BE2C (cell line): ENCODE results near the gene HPCAL1.

Experiments used
- DNase-seq: peaks from one replicate; pipeline ENCODE4 v3.0.0-alpha.2; 2020
- H3K27me3 ChIP-seq: fragments of 250-450 bp; sonication (Bioruptor Pico); 2 replicates; pipeline ENCODE4 v1.5.1; 2020; ENCODE audit warnings: mild to moderate bottlenecking
- H3K36me3 ChIP-seq: fragments of 250-450 bp; sonication (Bioruptor Pico); 2 replicates; pipeline ENCODE4 v1.5.1; 2020; ENCODE audit warnings: mild to moderate bottlenecking
- H3K4me1 ChIP-seq: fragments of 250-450 bp; sonication (Bioruptor Pico); 2 replicates; pipeline ENCODE4 v1.5.1; 2020
- H3K4me3 ChIP-seq: 2 replicates; pipeline ENCODE4 v1.5.1; 2011; ENCODE audit warnings: low read depth, low read length
- H3K9me3 ChIP-seq: fragments of 250-450 bp; sonication (Bioruptor Pico); 2 replicates; pipeline ENCODE4 v1.5.1; 2020
- CTCF ChIP-seq: IDR thresholded peaks from 2 replicates; pipeline ENCODE4 v1.5.1; 2012; ENCODE audit warnings: mild to moderate bottlenecking, low read depth, low read length

The HPCAL1 gene

GRCh38 chr2:10475811-10476660 lies 173.3 kb downstream of the HPCAL1 start:
- H3K9me3 ChIP-seq = no peaks in the 10 kb centered on the region
- DNase-seq = no peak
- no peaks in the 10 kb centered on the region for H3K27me3 ChIP-seq
- H3K4me1 ChIP-seq = no peaks in the 10 kb centered on the region
- H3K36me3 ChIP-seq = no peaks in the 10 kb centered on the region
- no peak overlapping the region for H3K4me3 ChIP-seq
- TF ChIP-seq CTCF = no peak

- Histone ChIP-seq H3K36me3 (no peaks in the 10 kb centered on the region), H3K27me3 (no peaks in the 10 kb centered on the region), H3K4me1 (no peaks in the 10 kb centered on the region), H3K9me3 (no peaks in the 10 kb centered on the region), H3K4me3 (no peak overlapping the region)
- TF ChIP-seq CTCF = no peak
- no peak for DNase-seq
Measured at GRCh38 chr2:10476723-10477442, 174.2 kb downstream of the HPCAL1 start.
